GM23338 (cell line): ENCODE results near the gene GCN1.

ENCODE experiments used
- CTCF ChIP-seq, 2 experiments: fragments of 200-600 bp in 1 of 2; sonication (generic) in 1 of 2; conservative IDR thresholded peaks; 2 replicates each; pipeline versions ENCODE4 v1.5.1 to v1.6.1; 2016 to 2017; ENCODE audit warnings: antibody characterized with exemption in 2 of 2, low read depth in 2 of 2, mild to moderate bottlenecking in 2 of 2, moderate library complexity in 1 of 2
- EZH2 ChIP-seq: fragments of 200-600 bp; sonication (generic); IDR thresholded peaks from one replicate; pipeline ENCODE4 v1.8.0; 2017; ENCODE audit warnings: antibody characterized with exemption, mild to moderate bottlenecking, low read depth; ENCODE audit not compliant: unreplicated experiment
- EZH2phosphoT487 ChIP-seq: fragments of 200-600 bp; sonication (generic); IDR thresholded peaks from one replicate; pipeline ENCODE4 v1.8.1; 2018; ENCODE audit warnings: antibody characterized with exemption; ENCODE audit not compliant: unreplicated experiment
- POLR2AphosphoS5 ChIP-seq: IDR thresholded peaks from 2 replicates; pipeline ENCODE4 v1.6.1; 2016; ENCODE audit warnings: antibody characterized with exemption, low read depth
- REST ChIP-seq: IDR thresholded peaks from one replicate; pipeline ENCODE4 v1.6.1; 2018; ENCODE audit warnings: antibody characterized with exemption; ENCODE audit not compliant: unreplicated experiment
- ZNF114 ChIP-seq: fragments of 250-450 bp; sonication (Bioruptor Pico); IDR thresholded peaks from 2 replicates; pipeline ENCODE4 v1.5.0; 2020; ENCODE audit warnings: mild to moderate bottlenecking, moderate library complexity

- no peak for TF ChIP-seq CTCF (conservative IDR thresholded peaks at IDR 0.05; ENCODE audit: low read depth in 2 of 2)
- no peak for TF ChIP-seq REST
- TF ChIP-seq POLR2AphosphoS5, result no peak
- no peak for TF ChIP-seq EZH2
- no peak for TF ChIP-seq ZNF114 (CRISPR knock-in tag)
- no peak for TF ChIP-seq EZH2phosphoT487
Measured at GRCh38 chr12:120144215-120144614, 50.3 kb downstream of the GCN1 start.
